ENCODE data around the gene UNC45A. TPM values are rescaled to one million over a fixed set of nuclear protein-coding genes. Genes with fewer than 3 reads are reported as not detected.

UNC45A gene
- total and polyA plus RNA-seq, 9 donors: 26.2 to 75.6 (median 53.2) TPM

GRCh38 chr15:90946941-90947576, 12.0 kb downstream of the UNC45A start:
- intact Hi-C loops (cut with DNase I): no loop called here
- Histone ChIP-seq H3K4me3 (no peak overlapping the region), H3K27ac (no peak overlapping the region), H3K27me3 (no peaks in the 10 kb centered on the region), H3K36me3 (peaks cover 2% of the 10 kb centered on the region), H3K4me1 (ENCODE audit: insufficient read depth) (no peaks in the 10 kb centered on the region), H3K9me3 (no peaks in the 10 kb centered on the region)
- no peak for TF ChIP-seq EP300 (IDR thresholded peaks at IDR 0.05)
- TF ChIP-seq POLR2A (IDR thresholded peaks at IDR 0.05): no peak
- TF ChIP-seq CTCF (IDR thresholded peaks at IDR 0.05): no peak
- 78 to 85% (median 83%) methylated on average over 8 of the region's 8 CpGs for WGBS, 3 donors
- no peak for DNase-seq

GRCh38 chr15:90947577-90948357, 12.7 kb downstream of the UNC45A start:
- Histone ChIP-seq H3K36me3 (no peaks in the 10 kb centered on the region), H3K27me3 (no peaks in the 10 kb centered on the region), H3K4me3 (no peak overlapping the region), H3K9me3 (no peaks in the 10 kb centered on the region), H3K27ac (no peak overlapping the region), H3K4me1 (ENCODE audit: insufficient read depth) (no peaks in the 10 kb centered on the region)
- DNase-seq: peak in 1 of 5 donors; percentile 38
- WGBS, 3 donors: 80 to 86% (median 84%) methylated on average over 18 of the region's 18 CpGs
- TF ChIP-seq POLR2A (IDR thresholded peaks at IDR 0.05) (no peak), CTCF (IDR thresholded peaks at IDR 0.05) (no peak), EP300 (IDR thresholded peaks at IDR 0.05) (no peak)
- intact Hi-C loops (cut with DNase I): no loop called here

- TF ChIP-seq CTCF (IDR thresholded peaks at IDR 0.05): no peak
- TF ChIP-seq EP300 (IDR thresholded peaks at IDR 0.05): no peak
- TF ChIP-seq POLR2A (IDR thresholded peaks at IDR 0.05): no peak
- H3K36me3 ChIP-seq: no peaks in the 10 kb centered on the region
- intact Hi-C loops (cut with DNase I): no loop called here
- H3K27ac ChIP-seq: no peak overlapping the region
- no peaks in the 10 kb centered on the region for H3K27me3 ChIP-seq
- no peak for DNase-seq
- no peaks in the 10 kb centered on the region for H3K4me1 ChIP-seq (ENCODE audit: insufficient read depth)
- 92 to 99% (median 95%) methylated on average over 8 of the region's 8 CpGs for WGBS, 3 donors
- no peaks in the 10 kb centered on the region for H3K9me3 ChIP-seq
- H3K4me3 ChIP-seq: no peak overlapping the region
Measured at GRCh38 chr15:90948506-90948905, 13.4 kb downstream of the UNC45A start.

- Histone ChIP-seq H3K36me3 (no peaks in the 10 kb centered on the region), H3K4me1 (ENCODE audit: insufficient read depth) (no peaks in the 10 kb centered on the region), H3K27me3 (no peaks in the 10 kb centered on the region), H3K27ac (no peak overlapping the region), H3K9me3 (no peaks in the 10 kb centered on the region), H3K4me3 (no peak overlapping the region)
- intact Hi-C loops (cut with DNase I): loop anchor here in 1 of 4 donors (10.0 kb wide), 1 partner anchor 325 kb away; no protein-coding TSS in a partner anchor
- DNase-seq: peak in 1 of 5 donors; percentile 21
- TF ChIP-seq EP300 (IDR thresholded peaks at IDR 0.05) (no peak), CTCF (IDR thresholded peaks at IDR 0.05) (no peak), POLR2A (IDR thresholded peaks at IDR 0.05) (no peak)
- 90 to 93% (median 92%) methylated on average over 23 of the region's 23 CpGs for WGBS, 3 donors
Measured at GRCh38 chr15:90949979-90950675, 15.0 kb downstream of the UNC45A start.

Data from ovary (tissue), 9 donors.